A673 (cell line): Measurements from ENCODE around the gene SLC7A5. TPM values are rescaled to one million over a fixed set of nuclear protein-coding genes. Genes with fewer than 3 reads are reported as not detected.

Experiments
- BruUV-seq: library from RNA; stranded (reverse); fragments of 400-500 nt; replicated peaks from 2 replicates; lab custom pipeline; 2021; lab: Mats Ljungman, UMichigan
- CTCF ChIA-PET: fragments of 300-600 bp; sonication (Branson Sonifier 250); formaldehyde crosslinking; loops from one replicate; lab custom pipeline; 2022; ENCODE audit warnings: antibody characterized with exemption; lab: Charles Lee
- POLR2A ChIA-PET: fragments of 300-600 bp; sonication (Branson Sonifier 250); formaldehyde crosslinking; loops from one replicate; lab custom pipeline; 2022; ENCODE audit warnings: antibody characterized with exemption; ENCODE audit not compliant: low non-redundant PET; lab: Charles Lee
- DNase-seq: peaks from one replicate; pipeline ENCODE4 v3.0.0-alpha.2; 2015; ENCODE audit warnings: low spot score
- H3K27ac ChIP-seq: fragments of 200-600 bp; sonication (generic); 2 replicates; pipeline ENCODE4 v1.5.1; 2016; ENCODE audit warnings: mixed run types, low read depth, mild to moderate bottlenecking, mixed read lengths, antibody characterized with exemption, low read length; ENCODE audit not compliant: poor library complexity, severe bottlenecking
- H3K27me3 ChIP-seq: fragments of 200-600 bp; sonication (generic); replicated peaks from 2 replicates; pipeline ENCODE4 v1.6.1; 2017; ENCODE audit warnings: mixed run types, low read depth, mild to moderate bottlenecking, mixed read lengths, antibody characterized with exemption, low read length; ENCODE audit not compliant: insufficient read depth, poor library complexity
- H3K36me3 ChIP-seq: fragments of 200-600 bp; sonication (generic); 2 replicates; pipeline ENCODE4 v1.6.1; 2016; ENCODE audit warnings: mixed run types, mild to moderate bottlenecking, mixed read lengths, antibody characterized with exemption, low read length; ENCODE audit not compliant: insufficient read depth, poor library complexity, severe bottlenecking
- H3K4me1 ChIP-seq: fragments of 200-600 bp; sonication (generic); 2 replicates; pipeline ENCODE4 v1.6.1; 2017; ENCODE audit warnings: mixed run types, mild to moderate bottlenecking, mixed read lengths, antibody characterized with exemption, low read length; ENCODE audit not compliant: insufficient read depth, poor library complexity, severe bottlenecking
- H3K4me3 ChIP-seq: fragments of 200-600 bp; sonication (generic); 2 replicates; pipeline ENCODE4 v1.5.1; 2016; ENCODE audit warnings: low read depth, mixed run types, mild to moderate bottlenecking, mixed read lengths, low read length; ENCODE audit not compliant: poor library complexity, severe bottlenecking
- H3K9me3 ChIP-seq: fragments of 200-600 bp; sonication (generic); 2 replicates; pipeline ENCODE4 v1.6.1; 2016; ENCODE audit warnings: mixed run types, low read depth, mild to moderate bottlenecking, mixed read lengths, antibody characterized with exemption, low read length; ENCODE audit not compliant: poor library complexity, severe bottlenecking
- CTCF ChIP-seq: fragments of 300-800, 200-600 bp; sonication (generic); conservative IDR thresholded peaks from 2 replicates; pipeline ENCODE4 v1.5.1; 2017; ENCODE audit warnings: low read depth, mild to moderate bottlenecking, antibody characterized with exemption, low read length, moderate library complexity, mixed read lengths
- EZH2 ChIP-seq: fragments of 200-600 bp; sonication (generic); IDR thresholded peaks from 2 replicates; pipeline ENCODE4 v1.6.1; 2017; ENCODE audit warnings: borderline replicate concordance, low read depth, mild to moderate bottlenecking, mixed read lengths, antibody characterized with exemption, low read length; ENCODE audit not compliant: poor library complexity, severe bottlenecking
- intact Hi-C: fragments of 100-400 bp; cut with micrococcal nuclease; formaldehyde crosslinking; loops from one replicate; pipeline ENCODE4 v1.10.0; 2022; ENCODE audit not compliant: unreplicated experiment
- total RNA-seq: library from RNA; stranded (reverse); gene quantifications from 2 replicates; pipeline ENCODE4 v1.2.3, GENCODE V29; 2021

The SLC7A5 gene
- total RNA-seq, 1 experiment from 2014 or later, result 371 TPM

- BruUV-seq, result no TSS peak
- Histone ChIP-seq H3K4me1 (peaks cover 56% of the 10 kb centered on the region), H3K4me3 (no peak overlapping the region), H3K27ac (peak overlapping the region; percentile 62), H3K36me3 (peaks cover 67% of the 10 kb centered on the region), H3K27me3 (no peaks in the 10 kb centered on the region), H3K9me3 (no peaks in the 10 kb centered on the region)
- no peak for TF ChIP-seq CTCF
- TF ChIP-seq EZH2, result no peak
- intact Hi-C loops, result no loop called here
- CTCF ChIA-PET, result no interaction called here
- POLR2A ChIA-PET, result no interaction called here
- no peak for DNase-seq
Measured at GRCh38 chr16:87831421-87832136, 37.7 kb downstream of the SLC7A5 start.

GRCh38 chr16:87830673-87831420 is 38.5 kb downstream of the SLC7A5 start:
- TF ChIP-seq CTCF (no peak), EZH2 (no peak)

GRCh38 chr16:87829988-87830672 is 39.2 kb downstream of the SLC7A5 start:
- intact Hi-C loops, result no loop called here
- Histone ChIP-seq H3K9me3 (no peaks in the 10 kb centered on the region), H3K4me3 (no peak overlapping the region), H3K36me3 (peaks cover 53% of the 10 kb centered on the region), H3K27me3 (no peaks in the 10 kb centered on the region), H3K27ac (peak overlapping the region; percentile 62), H3K4me1 (peaks cover 48% of the 10 kb centered on the region)
- CTCF ChIA-PET, result no interaction called here
- POLR2A ChIA-PET, result no interaction called here
- BruUV-seq, result TSS peak; percentile 39
- TF ChIP-seq CTCF (no peak), EZH2 (no peak)
- DNase-seq, result no peak

More at GRCh38 chr16:87830673-87831420, 38.5 kb downstream of the SLC7A5 start:
- DNase-seq, result no peak
- no peak overlapping the region for H3K4me3 ChIP-seq
- H3K9me3 ChIP-seq, result no peaks in the 10 kb centered on the region
- no TSS peak for BruUV-seq
- H3K27me3 ChIP-seq, result no peaks in the 10 kb centered on the region
- peaks cover 60% of the 10 kb centered on the region for H3K36me3 ChIP-seq
- intact Hi-C loops, result no loop called here
- peaks cover 49% of the 10 kb centered on the region for H3K4me1 ChIP-seq
- CTCF ChIA-PET, result no interaction called here
- H3K27ac ChIP-seq, result peak overlapping the region; percentile 62
- POLR2A ChIA-PET, result no interaction called here
